CD14-positive monocyte (primary cell): Measurements from ENCODE around the gene PDPK1. TPM values are rescaled to one million over a fixed set of nuclear protein-coding genes. Genes with fewer than 3 reads are reported as not detected.

Experiments
- DNase-seq, 3 donors: peaks; one replicate each; pipeline ENCODE4 v3.0.0-alpha.2; 2011 to 2022
- H2AFZ ChIP-seq: 2 replicates; pipeline ENCODE4 v1.6.0; 2012; ENCODE audit warnings: mild to moderate bottlenecking, low read depth, low read length, inconsistent platforms; ENCODE audit not compliant: insufficient read depth, poor library complexity, severe bottlenecking
- H3K27ac ChIP-seq, 2 donors: 1 replicate in 1 of 2; 2 replicates in 1 of 2; pipeline ENCODE4 v1.5.1; 2012 to 2013; ENCODE audit warnings: low read length in 2 of 2, control low read depth in 1 of 2, inconsistent platforms in 1 of 2, low read depth in 1 of 2, mild to moderate bottlenecking in 1 of 2
- H3K27me3 ChIP-seq, 2 donors: one replicate each; pipeline versions ENCODE4 v1.6.0 to v1.6.1; 2011 to 2013; ENCODE audit warnings: low read length in 2 of 2; ENCODE audit not compliant: control insufficient read depth in 2 of 2, insufficient read depth in 2 of 2
- H3K36me3 ChIP-seq, 2 donors: replicated peaks in 1 of 2; 1 replicate in 1 of 2; 2 replicates in 1 of 2; pipeline versions ENCODE4 v1.5.1 to v1.6.1; 2012 to 2013; ENCODE audit warnings: low read length in 2 of 2, control low read depth in 1 of 2, inconsistent platforms in 1 of 2, mild to moderate bottlenecking in 1 of 2; ENCODE audit not compliant: insufficient read depth in 2 of 2, control insufficient read depth in 1 of 2
- H3K4me1 ChIP-seq, 2 donors: 1 replicate in 1 of 2; 2 replicates in 1 of 2; pipeline versions ENCODE4 v1.5.1 to v1.6.1; 2012 to 2013; ENCODE audit warnings: low read length in 2 of 2, control low read depth in 1 of 2, inconsistent platforms in 1 of 2, mild to moderate bottlenecking in 1 of 2, moderate library complexity in 1 of 2; ENCODE audit not compliant: insufficient read depth in 2 of 2, control insufficient read depth in 1 of 2
- H3K4me2 ChIP-seq: replicated peaks from 2 replicates; pipeline ENCODE3; 2012; ENCODE audit warnings: low read length, moderate library complexity, mild to moderate bottlenecking; ENCODE audit not compliant: poor library complexity, severe bottlenecking; ENCODE audit errors: extremely low read depth
- H3K4me3 ChIP-seq, 3 experiments: fragments of 200-600 bp in 1 of 3; sonication (generic) in 1 of 3; replicated peaks in 1 of 3; 1 replicate in 2 of 3; 2 replicates in 1 of 3; pipeline ENCODE4 v1.5.1; 2011 to 2013; ENCODE audit warnings: low read length in 3 of 3, mild to moderate bottlenecking in 3 of 3, control low read depth in 2 of 3, low read depth in 2 of 3, inconsistent platforms in 1 of 3, moderate library complexity in 1 of 3
- H3K79me2 ChIP-seq: 2 replicates; pipeline ENCODE4 v1.6.0; 2012; ENCODE audit warnings: mild to moderate bottlenecking, control low read depth, inconsistent platforms, low read length, moderate library complexity; ENCODE audit not compliant: insufficient read depth
- H3K9ac ChIP-seq: 2 replicates; pipeline ENCODE4 v1.6.0; 2017; ENCODE audit warnings: low read length, mild to moderate bottlenecking; ENCODE audit not compliant: insufficient read depth, poor library complexity, severe bottlenecking
- H3K9me3 ChIP-seq, 2 donors: replicated peaks in 1 of 2; 1 replicate in 1 of 2; 2 replicates in 1 of 2; pipeline versions ENCODE4 v1.5.1 to v1.6.1; 2012 to 2013; ENCODE audit warnings: low read length in 2 of 2, control low read depth in 1 of 2; ENCODE audit not compliant: control insufficient read depth in 1 of 2, insufficient read depth in 1 of 2
- H4K20me1 ChIP-seq: 2 replicates; pipeline ENCODE4 v1.6.0; 2012; ENCODE audit warnings: mild to moderate bottlenecking, low read length, control low read depth, moderate library complexity; ENCODE audit not compliant: insufficient read depth
- H3K27ac Mint-ChIP-seq, 7 donors: one replicate each; pipeline ENCODE4 v1.8.0; 2020; ENCODE audit warnings: mild to moderate bottlenecking in 7 of 7, mixed read lengths in 7 of 7, moderate library complexity in 6 of 7, inconsistent platforms in 2 of 7
- H3K27me3 Mint-ChIP-seq, 3 donors: one replicate each; pipeline ENCODE4 v1.8.0; 2021 to 2022; ENCODE audit warnings: low read depth in 3 of 3, mild to moderate bottlenecking in 3 of 3, mixed read lengths in 3 of 3, moderate library complexity in 3 of 3, inconsistent platforms in 1 of 3
- H3K36me3 Mint-ChIP-seq, 2 donors: one replicate each; pipeline ENCODE4 v1.8.0; 2020; ENCODE audit warnings: mixed read lengths in 2 of 2, inconsistent platforms in 1 of 2, mild to moderate bottlenecking in 1 of 2
- H3K4me1 Mint-ChIP-seq: one replicate; pipeline ENCODE4 v1.8.0; 2020; ENCODE audit warnings: mild to moderate bottlenecking, mixed read lengths
- H3K4me3 Mint-ChIP-seq, 2 donors: one replicate each; pipeline ENCODE4 v1.8.0; 2020; ENCODE audit warnings: mild to moderate bottlenecking in 2 of 2, mixed read lengths in 2 of 2, moderate library complexity in 1 of 2
- H3K9me3 Mint-ChIP-seq, 7 donors: one replicate each; pipeline ENCODE4 v1.8.0; 2020 to 2022; ENCODE audit warnings: mixed read lengths in 7 of 7, mild to moderate bottlenecking in 6 of 7, moderate library complexity in 6 of 7, inconsistent platforms in 2 of 7
- WGBS: methylation state at CpG from one replicate; pipeline ENCODE4 v1.1.5; 2013; ENCODE audit warnings: missing lambda C conversion rate; ENCODE audit not compliant: insufficient coverage; 5-methylcytosine and 5-hydroxymethylcytosine counted together
- intact Hi-C, 2 donors: fragments of 100-400 bp; cut with micrococcal nuclease; formaldehyde crosslinking; loops; one replicate each; pipeline versions ENCODE4 v1.15.0 to v1.15.1; 2023
- polyA plus RNA-seq, 3 donors: library from polyadenylated mRNA; depleted of rRNA in 1 of 3; unstranded in 2 of 3; stranded (reverse) in 1 of 3; fragments of 300-500 nt in 2 of 3; fragments of >200 nt in 1 of 3; fragmentation: Illumina TruSeq in 2 of 3; gene quantifications; 1 replicate in 2 of 3; 2 replicates in 1 of 3; pipeline ENCODE4 v1.2.3, GENCODE V29; 2012 to 2021
- TF ChIP-seq, protein P1 (sequence below): fragments of 200-600 bp; IDR thresholded peaks from one replicate; pipeline ENCODE4 v1.8.0; 2022; ENCODE audit warnings: antibody characterized with exemption, mild to moderate bottlenecking

PDPK1 gene
- polyA plus RNA-seq, 3 donors, result 35.6 to 45.9 (median 38.6) TPM

DNA sequence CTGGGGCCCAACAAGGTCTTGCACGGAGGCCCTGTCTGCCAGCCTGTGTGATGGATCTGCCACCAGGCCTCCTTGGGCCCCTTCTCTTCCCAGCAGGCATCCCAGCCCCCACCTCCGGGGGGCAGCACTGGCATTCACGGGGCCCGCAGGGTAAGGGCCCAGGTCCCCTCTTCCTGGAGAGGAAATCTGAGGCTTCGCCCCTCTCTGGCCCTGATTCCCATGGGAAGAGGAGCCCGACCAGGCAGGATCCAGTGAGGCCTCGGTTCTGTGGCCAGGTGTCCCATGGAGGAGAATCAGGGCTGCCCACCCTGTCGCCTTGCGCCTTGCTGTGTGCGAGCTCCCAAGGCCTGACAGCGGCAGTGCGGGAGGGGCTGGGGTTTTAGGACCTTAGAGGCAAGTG lies 48.4 kb downstream of the PDPK1 start:
- Histone ChIP-seq H3K36me3 (peaks cover 65 to 68% of the 10 kb centered on the region in 2 donors), H3K4me2 (no peak overlapping the region), H3K27ac (no peak overlapping the region), H3K27me3 (no peaks in the 10 kb centered on the region), H3K9me3 (no peaks in the 10 kb centered on the region), H4K20me1 (peaks cover 67% of the 10 kb centered on the region), H3K9ac (no peak overlapping the region), H2AFZ (no peak overlapping the region), H3K79me2 (peaks cover 6% of the 10 kb centered on the region), H3K4me1 (no peaks in the 10 kb centered on the region), H3K4me3 (no peak overlapping the region)
- TF ChIP-seq, protein P1, sequence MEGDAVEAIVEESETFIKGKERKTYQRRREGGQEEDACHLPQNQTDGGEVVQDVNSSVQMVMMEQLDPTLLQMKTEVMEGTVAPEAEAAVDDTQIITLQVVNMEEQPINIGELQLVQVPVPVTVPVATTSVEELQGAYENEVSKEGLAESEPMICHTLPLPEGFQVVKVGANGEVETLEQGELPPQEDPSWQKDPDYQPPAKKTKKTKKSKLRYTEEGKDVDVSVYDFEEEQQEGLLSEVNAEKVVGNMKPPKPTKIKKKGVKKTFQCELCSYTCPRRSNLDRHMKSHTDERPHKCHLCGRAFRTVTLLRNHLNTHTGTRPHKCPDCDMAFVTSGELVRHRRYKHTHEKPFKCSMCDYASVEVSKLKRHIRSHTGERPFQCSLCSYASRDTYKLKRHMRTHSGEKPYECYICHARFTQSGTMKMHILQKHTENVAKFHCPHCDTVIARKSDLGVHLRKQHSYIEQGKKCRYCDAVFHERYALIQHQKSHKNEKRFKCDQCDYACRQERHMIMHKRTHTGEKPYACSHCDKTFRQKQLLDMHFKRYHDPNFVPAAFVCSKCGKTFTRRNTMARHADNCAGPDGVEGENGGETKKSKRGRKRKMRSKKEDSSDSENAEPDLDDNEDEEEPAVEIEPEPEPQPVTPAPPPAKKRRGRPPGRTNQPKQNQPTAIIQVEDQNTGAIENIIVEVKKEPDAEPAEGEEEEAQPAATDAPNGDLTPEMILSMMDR, result peak; percentile 40
- 89% methylated on average over 12 of the region's 12 CpGs for whole genome bisulfite sequencing
- no peak overlapping the region for H3K27ac Mint-ChIP-seq
- DNase-seq, result peak in 1 of 3 donors; percentile 3
- H3K4me1 Mint-ChIP-seq, result no peaks in the 10 kb centered on the region
- H3K4me3 Mint-ChIP-seq, result no peak overlapping the region
- peaks cover 55 to 64% of the 10 kb centered on the region in 2 donors for H3K36me3 Mint-ChIP-seq
- intact Hi-C loops, result no loop called here
- no peaks in the 10 kb centered on the region for H3K9me3 Mint-ChIP-seq
- no peaks in the 10 kb centered on the region for H3K27me3 Mint-ChIP-seq

DNA sequence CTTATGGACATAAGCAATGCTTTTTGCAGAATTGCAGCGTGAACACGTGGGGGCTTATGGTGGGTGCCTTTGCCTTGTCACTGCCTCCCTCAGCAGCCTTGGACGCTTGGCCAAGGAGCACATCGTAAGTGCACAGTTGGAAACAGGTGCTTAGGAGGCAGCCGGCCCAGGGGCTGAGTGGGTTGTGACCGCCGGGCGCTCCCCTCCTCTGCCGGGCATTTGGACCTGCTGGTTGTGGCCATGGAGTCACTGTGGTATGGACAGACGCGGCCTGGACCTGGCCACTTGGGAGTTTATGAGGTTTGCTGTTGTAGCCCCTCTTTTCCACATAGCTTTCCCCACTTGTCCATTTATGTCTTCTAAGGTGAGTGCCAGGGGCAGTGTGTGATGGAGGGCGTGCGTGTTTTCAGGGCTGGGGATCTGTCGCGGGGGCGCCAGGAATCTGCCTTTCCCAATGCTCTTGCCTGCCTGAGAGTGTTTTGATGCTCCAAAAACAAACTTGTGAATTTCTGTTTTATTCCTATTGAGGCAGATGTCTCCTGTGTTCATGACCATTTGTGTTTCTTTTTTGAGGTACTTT lies 49.2 kb downstream of the PDPK1 start:
- Mint-ChIP-seq H3K36me3 (peaks cover 58 to 69% of the 10 kb centered on the region in 2 donors), H3K27me3 (no peaks in the 10 kb centered on the region), H3K4me1 (no peaks in the 10 kb centered on the region), H3K9me3 (no peaks in the 10 kb centered on the region), H3K27ac (peak overlapping the region in 1 of 7 donors; percentile 56), H3K4me3 (no peak overlapping the region)
- H3K9ac ChIP-seq, result no peak overlapping the region
- DNase-seq, result peak in 1 of 3 donors; percentile 2
- peaks cover 9% of the 10 kb centered on the region for H3K79me2 ChIP-seq
- TF ChIP-seq, protein P1, result no peak
- H4K20me1 ChIP-seq, result peaks cover 75% of the 10 kb centered on the region
- H3K27ac ChIP-seq, result peak overlapping the region in 1 of 2 donors; percentile 5
- intact Hi-C loops, result no loop called here
- no peak overlapping the region for H3K4me2 ChIP-seq
- no peak overlapping the region for H2AFZ ChIP-seq
- H3K9me3 ChIP-seq, result no peaks in the 10 kb centered on the region
- WGBS, result 98% methylated on average over 11 of the region's 16 CpGs
- no peak overlapping the region for H3K4me3 ChIP-seq
- H3K4me1 ChIP-seq, result no peaks in the 10 kb centered on the region
- H3K27me3 ChIP-seq, result no peaks in the 10 kb centered on the region
- H3K36me3 ChIP-seq, result peaks cover 72 to 75% of the 10 kb centered on the region in 2 donors
